HEK293T (cell line): ENCODE results near the gene RHEX.
"Not testable (repeated sequence)": the region's sequence is repeated elsewhere in the genome, so short reads cannot be mapped to it uniquely, and the experiment has no call there.

Experiments used
- CTCF ChIA-PET: fragments of 350-600 bp; formaldehyde crosslinking; extraction: SDS; loops from one replicate; lab custom pipeline; 2021; ENCODE audit warnings: antibody characterized with exemption, inconsistent platforms; lab: Yijun Ruan, JAX
- POLR2A ChIA-PET: fragments of 350-600 bp; formaldehyde crosslinking; extraction: SDS; loops from one replicate; lab custom pipeline; 2020; ENCODE audit warnings: antibody characterized with exemption, inconsistent platforms; lab: Yijun Ruan, JAX
- DNase-seq: peaks from one replicate; pipeline ENCODE4 v3.0.0; 2012; ENCODE audit warnings: mixed read lengths; ENCODE audit errors: extremely low spot score
- ARNT ChIP-seq: fragments of 450-650 bp; IDR thresholded peaks from 2 replicates; pipeline ENCODE4 v1.6.1; 2017; ENCODE audit warnings: mild to moderate bottlenecking
- BHLHE40 ChIP-seq: fragments of 450-650 bp; IDR thresholded peaks from 2 replicates; pipeline ENCODE4 v1.6.1; 2016; ENCODE audit warnings: mild to moderate bottlenecking, moderate library complexity, borderline replicate concordance
- CTBP1 ChIP-seq: fragments of 450-650 bp; IDR thresholded peaks from 2 replicates; pipeline ENCODE4 v1.6.1; 2016; ENCODE audit warnings: borderline replicate concordance
- ELF4 ChIP-seq: fragments of 450-650 bp; IDR thresholded peaks from 2 replicates; pipeline ENCODE4 v1.6.1; 2017; ENCODE audit warnings: antibody characterized with exemption
- FOXA1 ChIP-seq: fragments of 450-650 bp; IDR thresholded peaks from 2 replicates; pipeline ENCODE4 v1.6.1; 2016; ENCODE audit warnings: mild to moderate bottlenecking
- FOXK2 ChIP-seq: fragments of 450-650 bp; IDR thresholded peaks from 2 replicates; pipeline ENCODE4 v1.6.1; 2016; ENCODE audit warnings: mild to moderate bottlenecking
- FOXM1 ChIP-seq: fragments of 450-650 bp; IDR thresholded peaks from 2 replicates; pipeline ENCODE4 v1.6.1; 2017; ENCODE audit warnings: mild to moderate bottlenecking, borderline replicate concordance
- HDGF ChIP-seq: fragments of 450-650 bp; IDR thresholded peaks from 2 replicates; pipeline ENCODE4 v1.6.1; 2017; ENCODE audit warnings: antibody characterized with exemption, borderline replicate concordance
- L3MBTL2 ChIP-seq: fragments of 450-650 bp; conservative IDR thresholded peaks from 2 replicates; pipeline ENCODE4 v1.6.1; 2016; ENCODE audit warnings: mild to moderate bottlenecking
- LEF1 ChIP-seq: fragments of 450-650 bp; IDR thresholded peaks from 2 replicates; pipeline ENCODE4 v1.6.1; 2017; ENCODE audit warnings: mild to moderate bottlenecking, borderline replicate concordance
- NFRKB ChIP-seq: fragments of 450-650 bp; IDR thresholded peaks from 2 replicates; pipeline ENCODE4 v1.6.1; 2016; ENCODE audit warnings: mild to moderate bottlenecking, moderate library complexity
- PKNOX1 ChIP-seq: fragments of 450-650 bp; IDR thresholded peaks from 2 replicates; pipeline ENCODE4 v1.6.1; 2016
- SP1 ChIP-seq: fragments of 450-650 bp; IDR thresholded peaks from 2 replicates; pipeline ENCODE4 v1.6.1; 2017
- SUZ12 ChIP-seq: fragments of 450-650 bp; IDR thresholded peaks from 2 replicates; pipeline ENCODE4 v1.6.1; 2016; ENCODE audit warnings: mild to moderate bottlenecking
- TARDBP ChIP-seq: fragments of 450-650 bp; IDR thresholded peaks from 2 replicates; pipeline ENCODE4 v1.6.1; 2016
- ZNF384 ChIP-seq: fragments of 450-650 bp; IDR thresholded peaks from 2 replicates; pipeline ENCODE4 v1.6.1; 2016

Gene RHEX

DNA sequence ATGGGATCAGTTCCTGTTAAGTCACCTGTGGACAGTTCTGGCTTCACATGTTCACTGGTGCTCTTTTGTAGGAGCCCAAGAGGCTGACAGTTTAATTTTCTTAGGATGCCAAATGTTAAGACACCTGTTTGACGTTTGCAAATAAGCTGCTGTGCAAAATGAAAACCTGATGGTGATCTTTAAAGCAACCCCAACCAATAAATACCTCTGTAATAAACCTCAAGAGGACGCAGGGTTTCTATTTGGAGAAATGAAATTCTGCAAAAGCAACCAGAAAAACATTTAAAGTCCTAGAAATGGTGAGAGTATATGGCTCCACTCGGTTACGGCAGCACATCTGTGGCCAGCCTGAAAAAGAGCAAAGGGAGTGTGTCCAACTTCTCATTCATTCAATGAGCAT lies 5.7 kb upstream of the RHEX start:
- CTCF ChIA-PET, result no interaction called here
- DNase-seq, result no peak
- TF ChIP-seq BHLHE40, result no peak
- no peak for TF ChIP-seq L3MBTL2
- TF ChIP-seq ARNT, result no peak
- TF ChIP-seq PKNOX1, result no peak
- no peak for TF ChIP-seq FOXM1
- TF ChIP-seq NFRKB, result no peak
- TF ChIP-seq TARDBP, result no peak
- TF ChIP-seq SP1, result no peak
- TF ChIP-seq ELF4, result no peak
- no peak for TF ChIP-seq HDGF
- no peak for TF ChIP-seq FOXK2
- no peak for TF ChIP-seq CTBP1
- no peak for TF ChIP-seq FOXA1
- TF ChIP-seq ZNF384, result no peak
- no peak for TF ChIP-seq LEF1
- no peak for TF ChIP-seq SUZ12
- POLR2A ChIA-PET, result no interaction called here

GRCh38 chr1:206048582-206048981 lies 4.4 kb upstream of the RHEX start:
- CTCF ChIA-PET, result no interaction called here
- DNase-seq, result no peak
- TF ChIP-seq SP1, result no peak
- no peak for TF ChIP-seq BHLHE40
- no peak for TF ChIP-seq NFRKB
- TF ChIP-seq TARDBP, result no peak
- no peak for TF ChIP-seq CTBP1
- TF ChIP-seq PKNOX1, result no peak
- TF ChIP-seq HDGF, result no peak
- TF ChIP-seq SUZ12, result no peak
- POLR2A ChIA-PET, result no interaction called here

GRCh38 chr1:206049293-206049692 lies 3.7 kb upstream of the RHEX start:
- ChIA-PET CTCF (no interaction called here), POLR2A (no interaction called here)
- DNase-seq, result no peak
- TF ChIP-seq ZNF384 (no peak), L3MBTL2 (no peak), ELF4 (no peak), BHLHE40 (no peak), ARNT (no peak), SP1 (no peak), TARDBP (no peak), FOXM1 (no peak), FOXK2 (no peak), LEF1 (no peak), CTBP1 (no peak), HDGF (no peak), SUZ12 (no peak), FOXA1 (no peak), NFRKB (no peak), PKNOX1 (no peak)

DNA sequence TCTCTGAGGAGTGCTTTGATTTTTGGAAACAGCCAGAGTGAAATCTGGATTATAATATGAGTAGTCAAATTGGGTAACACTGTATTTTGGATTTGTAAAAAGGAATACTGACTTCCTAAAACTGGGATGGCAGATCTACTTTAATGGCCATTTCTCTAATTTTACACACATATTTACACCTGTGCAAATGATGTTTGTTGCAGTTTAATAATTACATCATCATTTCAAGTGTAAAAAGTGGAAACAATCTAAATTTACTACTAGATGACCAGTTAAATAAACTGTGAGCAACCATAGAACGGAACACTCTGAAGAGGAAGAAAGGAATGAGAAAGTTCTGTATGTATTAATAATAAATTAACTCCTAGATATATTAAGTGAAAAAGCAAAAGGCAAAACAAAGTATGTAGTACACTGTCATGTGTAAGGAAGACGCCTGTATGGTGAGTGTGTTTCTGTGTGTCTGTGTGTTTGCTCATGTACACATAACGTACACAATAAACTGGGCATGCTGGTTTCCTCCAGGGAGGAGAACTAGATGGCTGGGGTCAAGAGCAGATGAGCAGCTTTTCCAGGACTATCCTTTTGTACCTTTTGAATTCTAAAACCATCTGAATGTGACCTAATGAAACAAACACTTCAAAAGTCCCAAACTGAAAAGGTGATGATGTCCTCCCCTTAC lies 2.9 kb upstream of the RHEX start:
- ChIA-PET CTCF (no interaction called here), POLR2A (no interaction called here)
- TF ChIP-seq LEF1, result no peak
- no peak for TF ChIP-seq FOXK2
- TF ChIP-seq ELF4, result no peak
- no peak for TF ChIP-seq NFRKB
- TF ChIP-seq CTBP1, result no peak
- TF ChIP-seq PKNOX1, result no peak
- no peak for TF ChIP-seq TARDBP
- no peak for TF ChIP-seq SP1
- TF ChIP-seq FOXM1, result no peak
- TF ChIP-seq ARNT, result no peak
- no peak for TF ChIP-seq BHLHE40
- no peak for TF ChIP-seq ZNF384
- no peak for TF ChIP-seq HDGF
- no peak for TF ChIP-seq SUZ12
- TF ChIP-seq FOXA1, result no peak
- no peak for TF ChIP-seq L3MBTL2
- no peak for DNase-seq

- DNase-seq, result no peak
- ChIA-PET POLR2A (no interaction called here), CTCF (no interaction called here)
- no peak for TF ChIP-seq ARNT
- TF ChIP-seq FOXA1, result no peak
- TF ChIP-seq FOXK2, result no peak
- no peak for TF ChIP-seq NFRKB
- no peak for TF ChIP-seq BHLHE40
- no peak for TF ChIP-seq HDGF
- no peak for TF ChIP-seq SUZ12
- TF ChIP-seq PKNOX1, result no peak
- no peak for TF ChIP-seq CTBP1
- TF ChIP-seq LEF1, result no peak
- TF ChIP-seq ELF4, result no peak
- no peak for TF ChIP-seq FOXM1
- no peak for TF ChIP-seq L3MBTL2
- no peak for TF ChIP-seq TARDBP
- TF ChIP-seq SP1, result no peak
Observed at GRCh38 chr1:206050655-206051235, 2.2 kb upstream of the RHEX start.

DNA sequence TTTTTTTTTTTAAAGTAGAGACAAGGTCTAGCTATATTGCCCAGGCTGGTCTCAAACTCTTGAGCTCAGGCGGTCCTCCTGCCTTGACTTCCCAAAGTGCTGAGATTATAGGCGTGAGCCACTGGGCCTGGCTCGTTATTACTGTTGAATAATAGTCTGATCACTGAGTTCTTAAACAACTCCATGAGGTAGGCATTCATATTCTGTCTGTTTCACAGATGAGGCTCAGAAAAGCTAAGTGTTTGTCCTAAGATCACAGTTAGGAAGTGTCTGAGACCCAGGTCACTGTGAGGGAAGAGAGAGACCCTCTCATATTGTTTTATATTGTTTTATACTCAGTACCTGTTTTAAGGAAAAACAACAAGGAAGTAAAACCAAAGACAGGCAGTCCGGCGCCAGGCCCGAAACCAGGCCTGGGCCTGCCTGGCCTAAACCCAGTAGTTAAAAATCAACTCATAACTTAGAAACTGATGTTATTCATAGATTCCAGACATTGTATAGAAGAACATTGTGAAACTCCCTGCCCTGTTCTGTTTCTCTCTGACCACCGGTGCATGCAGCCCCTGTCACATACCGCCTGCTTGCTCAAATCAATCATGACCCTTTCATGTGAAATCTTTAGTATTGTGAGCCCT lies 625 bp upstream of the RHEX start:
- POLR2A ChIA-PET, CTCF ChIA-PET, DNase-seq: not testable (repeated sequence)

- DNase-seq, POLR2A ChIA-PET, CTCF ChIA-PET: not testable (repeated sequence)
Observed at GRCh38 chr1:206053616-206054015, 643 bp downstream of the RHEX start.

DNA sequence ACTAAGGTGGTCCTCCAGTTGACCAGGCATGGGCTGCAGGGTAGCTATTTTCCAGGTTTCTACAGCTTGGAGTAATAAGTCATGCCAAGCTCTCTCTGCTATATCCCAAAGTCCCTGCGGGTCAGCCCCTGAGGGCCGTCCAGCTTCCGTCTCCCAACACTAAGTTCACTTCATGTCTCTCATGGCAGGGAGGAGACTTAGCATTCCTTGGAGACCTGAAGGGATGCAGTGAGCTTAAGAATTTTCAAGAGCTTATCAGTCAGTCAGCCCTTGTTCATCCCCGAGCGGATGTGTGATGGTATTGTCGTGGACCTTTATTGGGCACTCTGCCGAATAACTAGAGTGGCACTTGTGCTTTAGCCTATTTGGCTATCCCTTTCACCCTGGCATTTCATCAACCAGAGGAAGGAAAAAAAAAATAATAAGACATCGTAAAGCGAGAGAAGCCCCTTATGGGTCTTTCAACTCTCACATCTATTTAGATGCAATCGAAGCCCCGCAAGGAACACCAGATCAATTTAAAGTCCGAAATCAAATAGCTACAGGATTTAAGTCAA lies 2.2 kb downstream of the RHEX start:
- DNase-seq, POLR2A ChIA-PET: not testable (repeated sequence)
- CTCF ChIA-PET, result interaction anchor here (0.7 to 1.0 kb wide), 2 partner anchors 24 to 135 kb away, joined by 3 to 4 read pairs; no protein-coding TSS in a partner anchor
